ENCODE measurements around the gene ZNF664.

Gene ZNF664

DNA sequence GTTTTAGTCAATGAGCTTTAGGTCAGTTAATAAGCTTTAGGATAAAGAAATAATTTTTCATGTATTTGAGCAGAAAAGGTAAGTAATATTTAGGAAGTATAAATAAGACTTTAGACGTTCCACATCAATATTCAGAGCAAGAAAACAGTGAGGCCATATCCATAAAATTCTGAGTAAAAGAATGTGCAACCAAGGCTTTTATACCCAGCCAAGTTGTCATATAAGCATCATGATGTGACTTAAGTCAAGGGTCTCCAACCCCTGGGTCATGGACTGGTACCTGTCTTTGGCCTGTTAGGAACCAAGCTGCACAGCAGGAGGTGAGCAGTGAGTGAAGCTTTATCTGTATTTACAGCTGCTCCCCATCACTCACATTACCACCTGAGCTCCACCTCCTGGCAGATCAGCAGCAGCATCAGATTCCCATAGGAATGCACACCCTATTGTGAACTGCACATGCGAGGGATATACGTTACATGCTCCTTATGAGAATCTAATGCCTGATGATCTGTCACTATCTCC, 74.1 kb downstream of the ZNF664 start:
- H3K27me3 ChIP-seq (replicated peaks; ENCODE audit: control insufficient read depth, insufficient read depth, low read length) = no peaks in the 10 kb centered on the region

GRCh38 chr12:124049451-124050094, 76.6 kb downstream of the ZNF664 start:
- no peak for DNase-seq (ENCODE audit: extremely low read depth, insufficient read length)
- Histone ChIP-seq H3K27me3 (replicated peaks; ENCODE audit: control insufficient read depth, insufficient read depth, low read length) (no peaks in the 10 kb centered on the region), H3K36me3 (ENCODE audit: control insufficient read depth, insufficient read depth, low read length) (no peaks in the 10 kb centered on the region), H3K4me3 (replicated peaks; ENCODE audit: low read depth, low read length) (no peak overlapping the region)
- TF ChIP-seq CTCF (IDR thresholded peaks at IDR 0.05; ENCODE audit: insufficient read depth, low read length, poor library complexity, severe bottlenecking) = no peak

More for the DNA sequence above, 74.1 kb downstream of the ZNF664 start:
- no peaks in the 10 kb centered on the region for H3K36me3 ChIP-seq (ENCODE audit: control insufficient read depth, insufficient read depth, low read length)
- DNase-seq (ENCODE audit: extremely low read depth, insufficient read length) = no peak
- no peak for TF ChIP-seq CTCF (IDR thresholded peaks at IDR 0.05; ENCODE audit: insufficient read depth, low read length, poor library complexity, severe bottlenecking)
- H3K4me3 ChIP-seq (replicated peaks; ENCODE audit: low read depth, low read length) = no peak overlapping the region

- H3K27me3 ChIP-seq (replicated peaks; ENCODE audit: control insufficient read depth, insufficient read depth, low read length) = no peaks in the 10 kb centered on the region
- DNase-seq (ENCODE audit: extremely low read depth, insufficient read length) = no peak
- H3K4me3 ChIP-seq (replicated peaks; ENCODE audit: low read depth, low read length) = no peak overlapping the region
- H3K36me3 ChIP-seq (ENCODE audit: control insufficient read depth, insufficient read depth, low read length) = no peaks in the 10 kb centered on the region
- peak; percentile 42 for TF ChIP-seq CTCF (IDR thresholded peaks at IDR 0.05; ENCODE audit: insufficient read depth, low read length, poor library complexity, severe bottlenecking)
These were observed 80.8 kb downstream of the ZNF664 start for GRCh38 chr12:124053851-124054250.

GRCh38 chr12:124055066-124055465, 82.1 kb downstream of the ZNF664 start:
- H3K27me3 ChIP-seq (replicated peaks; ENCODE audit: control insufficient read depth, insufficient read depth, low read length) = no peaks in the 10 kb centered on the region
- H3K36me3 ChIP-seq (ENCODE audit: control insufficient read depth, insufficient read depth, low read length) = no peaks in the 10 kb centered on the region
- no peak for TF ChIP-seq CTCF (IDR thresholded peaks at IDR 0.05; ENCODE audit: insufficient read depth, low read length, poor library complexity, severe bottlenecking)
- DNase-seq (ENCODE audit: extremely low read depth, insufficient read length) = no peak
- H3K4me3 ChIP-seq (replicated peaks; ENCODE audit: low read depth, low read length) = no peak overlapping the region

GRCh38 chr12:124057691-124058090, 84.7 kb downstream of the ZNF664 start:
- Histone ChIP-seq H3K4me3 (replicated peaks; ENCODE audit: low read depth, low read length) (no peak overlapping the region), H3K36me3 (ENCODE audit: control insufficient read depth, insufficient read depth, low read length) (no peaks in the 10 kb centered on the region), H3K27me3 (replicated peaks; ENCODE audit: control insufficient read depth, insufficient read depth, low read length) (no peaks in the 10 kb centered on the region; the same call in 1 of the 2 replicates)
- TF ChIP-seq CTCF (IDR thresholded peaks at IDR 0.05; ENCODE audit: insufficient read depth, low read length, poor library complexity, severe bottlenecking) = no peak
- DNase-seq (ENCODE audit: extremely low read depth, insufficient read length) = no peak

All from GM06990 (cell line).